Naive thymus-derived CD8-positive, alpha-beta T cell (primary cell): ENCODE results near the gene MACF1. TPM values are rescaled to one million over a fixed set of nuclear protein-coding genes. Genes with fewer than 3 reads are reported as not detected.

ENCODE experiments used
- ATAC-seq, 2 donors: fragments of 150-1000 bp; cut with Tn5 transposase in 1 of 2; sonication (Bioruptor Pico), chemical (Tn5 transposase) in 1 of 2; 1 replicate in 1 of 2; 2 replicates in 1 of 2; pipeline ENCODE4 v1.10.0; 2021; ENCODE audit warnings: mild to moderate bottlenecking in 2 of 2, moderate library complexity in 2 of 2
- POLR2A ChIA-PET: fragments of 350-600 bp; sonication (Branson Sonifier 250); formaldehyde crosslinking; loops from one replicate; lab custom pipeline; 2021; ENCODE audit warnings: antibody characterized with exemption; lab: Charles Lee
- DNase-seq, 10 donors: peaks; one replicate each; pipeline versions ENCODE4 v3.0.0 to v3.0.0-alpha.2; 2020 to 2022
- H3K27ac Mint-ChIP-seq, 10 donors: one replicate each; pipeline ENCODE4 v1.8.0; 2020 to 2022; ENCODE audit warnings: mild to moderate bottlenecking in 10 of 10, mixed read lengths in 10 of 10, moderate library complexity in 4 of 10, inconsistent platforms in 1 of 10
- H3K27me3 Mint-ChIP-seq, 5 donors: one replicate each; pipeline ENCODE4 v1.8.0; 2021 to 2022; ENCODE audit warnings: mixed read lengths in 5 of 5
- H3K36me3 Mint-ChIP-seq, 3 donors: one replicate each; pipeline ENCODE4 v1.8.0; 2020 to 2022; ENCODE audit warnings: mixed read lengths in 3 of 3, mild to moderate bottlenecking in 2 of 3, inconsistent platforms in 1 of 3
- H3K4me1 Mint-ChIP-seq, 4 donors: one replicate each; pipeline ENCODE4 v1.8.0; 2021 to 2022; ENCODE audit warnings: mixed read lengths in 4 of 4
- H3K4me3 Mint-ChIP-seq, 10 donors: one replicate each; pipeline ENCODE4 v1.8.0; 2020 to 2022; ENCODE audit warnings: mild to moderate bottlenecking in 10 of 10, mixed read lengths in 10 of 10, moderate library complexity in 6 of 10, inconsistent platforms in 1 of 10
- H3K9me3 Mint-ChIP-seq, 9 donors: one replicate each; pipeline ENCODE4 v1.8.0; 2020 to 2022; ENCODE audit warnings: mixed read lengths in 9 of 9, mild to moderate bottlenecking in 3 of 9, inconsistent platforms in 1 of 9, moderate library complexity in 1 of 9
- polyA plus RNA-seq, 3 donors: library from polyadenylated mRNA; unstranded; fragments of 300-500 nt; fragmentation: Illumina TruSeq; gene quantifications; one replicate each; pipeline ENCODE4 v1.2.3, GENCODE V29; 2021
- total RNA-seq, 8 experiments: library from RNA in 2 of 8; stranded (reverse) in 2 of 8; gene quantifications; one replicate each; pipeline ENCODE4 v1.2.3 and lab custom pipeline; 2021 to 2026

The MACF1 gene
- total and polyA plus RNA-seq, 5 experiments from 2014 or later = 13.4 to 222 (median 60.8) TPM

DNA sequence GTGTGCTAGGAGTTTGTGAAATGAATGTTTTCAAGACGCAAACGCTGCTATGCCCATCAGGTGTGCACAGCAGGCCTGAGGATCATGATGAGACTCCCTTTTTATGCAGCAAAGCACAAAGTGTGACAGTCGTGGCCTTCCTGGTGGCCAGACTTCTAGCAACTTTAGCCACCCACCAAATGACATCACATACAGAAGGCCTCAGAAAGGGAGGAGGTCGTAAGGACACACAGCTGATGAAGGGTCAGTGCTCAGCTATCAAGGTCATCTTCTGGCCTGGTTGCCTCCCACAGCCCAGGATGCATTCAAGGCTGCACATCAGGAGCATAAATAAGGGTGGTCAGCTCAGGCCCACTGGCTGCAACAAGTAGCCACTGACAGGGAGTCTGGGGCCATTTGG is 323.6 kb downstream of the MACF1 start:
- peaks cover 0 to 50% (median 14%) of the 10 kb centered on the region in 3 donors for H3K36me3 Mint-ChIP-seq
- H3K27ac Mint-ChIP-seq = peak overlapping the region in 1 of 10 donors; percentile 57
- H3K9me3 Mint-ChIP-seq = peaks cover 0 to 1% (median 0%) of the 10 kb centered on the region in 9 donors
- peaks cover 2 to 19% (median 11%) of the 10 kb centered on the region in 4 donors for H3K4me1 Mint-ChIP-seq
- H3K27me3 Mint-ChIP-seq = no peaks in the 10 kb centered on the region
- no peak overlapping the region for H3K4me3 Mint-ChIP-seq
- ATAC-seq (no peak), DNase-seq (no peak)
- POLR2A ChIA-PET = no interaction called here

DNA sequence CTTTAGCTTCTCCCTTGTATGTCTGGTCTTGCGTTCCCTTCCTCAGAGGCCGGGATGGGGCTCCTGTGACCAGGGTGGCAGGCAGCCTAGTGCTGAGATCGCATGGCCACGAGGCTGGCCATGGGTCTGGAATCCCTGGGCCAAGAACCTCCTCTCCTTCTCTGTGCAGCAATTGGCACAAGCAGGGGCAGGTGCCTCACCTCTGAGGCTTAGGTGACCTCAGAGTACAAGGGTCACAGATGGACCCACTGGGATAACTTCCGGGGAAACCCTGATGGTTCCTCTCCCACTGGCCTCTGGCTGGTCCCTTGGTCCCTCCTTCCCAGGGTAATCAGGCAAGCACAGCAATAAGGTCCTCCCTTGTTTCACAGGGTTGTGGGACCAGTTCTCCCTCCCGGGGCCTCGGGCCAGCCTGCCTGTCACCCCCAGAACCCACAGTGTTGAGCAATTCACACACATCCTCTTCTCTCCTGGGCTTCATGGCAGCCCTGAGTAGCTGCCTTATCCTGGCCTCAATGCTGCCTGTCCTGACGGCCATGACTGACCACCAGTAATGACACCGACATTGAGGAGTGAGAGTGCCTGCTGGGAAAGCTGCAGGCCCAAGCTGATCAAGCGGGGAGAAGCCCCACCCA is 325.5 kb downstream of the MACF1 start:
- H3K9me3 Mint-ChIP-seq = peaks cover 0 to 1% (median 0%) of the 10 kb centered on the region in 9 donors
- no peaks in the 10 kb centered on the region for H3K27me3 Mint-ChIP-seq
- DNase-seq (no peak), ATAC-seq (no peak)
- POLR2A ChIA-PET = no interaction called here
- H3K36me3 Mint-ChIP-seq = peaks cover 0 to 67% (median 17%) of the 10 kb centered on the region in 3 donors
- H3K27ac Mint-ChIP-seq = no peak overlapping the region
- no peak overlapping the region for H3K4me3 Mint-ChIP-seq
- H3K4me1 Mint-ChIP-seq = peaks cover 2 to 10% (median 8%) of the 10 kb centered on the region in 4 donors

DNA sequence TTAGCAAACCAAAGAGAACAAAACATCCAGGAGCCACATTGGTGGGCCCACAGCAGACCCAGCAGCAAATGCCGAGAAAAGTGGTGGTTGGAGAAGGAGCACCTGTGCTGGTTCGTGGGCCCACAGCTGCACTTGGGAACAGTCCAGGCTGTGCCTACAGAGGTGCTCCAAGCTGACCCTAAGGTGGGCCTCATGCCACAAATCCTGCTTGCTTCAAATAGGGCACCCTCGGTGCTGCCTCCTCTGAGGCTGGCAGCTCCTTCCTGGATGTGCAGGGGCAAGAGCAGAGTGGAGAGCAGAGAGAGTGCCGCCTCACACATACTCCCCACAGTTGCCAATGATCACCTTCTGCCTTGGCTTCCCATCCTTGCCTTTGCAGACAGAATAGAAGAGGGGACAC is 327.0 kb downstream of the MACF1 start:
- no peak for ATAC-seq
- no peak overlapping the region for H3K4me3 Mint-ChIP-seq
- no peak overlapping the region for H3K27ac Mint-ChIP-seq
- no peaks in the 10 kb centered on the region for H3K27me3 Mint-ChIP-seq
- DNase-seq = no peak
- no peaks in the 10 kb centered on the region for H3K4me1 Mint-ChIP-seq
- POLR2A ChIA-PET = no interaction called here
- peaks cover 0 to 1% (median 0%) of the 10 kb centered on the region in 9 donors for H3K9me3 Mint-ChIP-seq
- H3K36me3 Mint-ChIP-seq = peaks cover 0 to 81% (median 17%) of the 10 kb centered on the region in 3 donors

DNA sequence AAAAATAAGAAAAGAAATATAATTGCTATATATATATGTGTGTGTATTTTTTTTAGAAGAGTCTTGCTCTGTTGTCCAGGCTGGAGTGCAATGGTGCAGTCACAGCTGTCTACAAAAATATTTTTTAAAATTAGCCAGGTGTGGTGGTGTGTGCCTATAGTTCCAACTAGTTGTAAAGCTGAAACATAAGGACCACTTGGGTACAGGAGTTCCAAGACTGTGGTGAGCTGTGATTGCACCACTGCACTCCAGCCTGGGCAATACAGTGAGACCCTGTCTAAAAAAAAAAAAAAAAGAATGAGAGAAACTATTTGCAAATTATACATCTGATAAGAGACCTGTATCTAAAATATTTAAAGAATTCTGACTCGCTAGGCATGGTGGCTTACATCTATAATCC is 328.9 kb downstream of the MACF1 start:
- H3K36me3 Mint-ChIP-seq = peaks cover 0 to 80% (median 13%) of the 10 kb centered on the region in 3 donors
- H3K27me3 Mint-ChIP-seq = no peaks in the 10 kb centered on the region
- H3K9me3 Mint-ChIP-seq = peaks cover 0 to 1% (median 0%) of the 10 kb centered on the region in 9 donors
- no peak for ATAC-seq
- no peak overlapping the region for H3K4me3 Mint-ChIP-seq
- H3K4me1 Mint-ChIP-seq = peaks cover 0 to under 1% (median 0%) of the 10 kb centered on the region in 4 donors
- H3K27ac Mint-ChIP-seq = peak overlapping the region in 1 of 10 donors; percentile 73
- DNase-seq = no peak
- POLR2A ChIA-PET = no interaction called here

Other genes starting within 250 kb of the MACF1 start
- 10 to 100 TPM; 74.5 to 76.0 TPM for gene AKIRIN1, start 213.4 kb upstream of the MACF1 start, total RNA-seq
- 10 to 100 TPM; 92.9 to 99.2 (median 93.7) TPM for gene AKIRIN1, start 213.4 kb upstream of the MACF1 start, polyA plus RNA-seq
- gene NDUFS5, start 178.3 kb upstream of the MACF1 start, total RNA-seq = 100 to 1,000 TPM; 104 to 118 TPM
- gene NDUFS5, start 178.3 kb upstream of the MACF1 start, polyA plus RNA-seq = 100 to 1,000 TPM; 614 to 657 (median 626) TPM